HEK293 (cell line): ENCODE results near the gene GSTT2B.
"Not testable (repeated sequence)": the region's sequence is repeated elsewhere in the genome, so short reads cannot be mapped to it uniquely, and the experiment has no call there.

Source experiments
- OVOL3 ChIP-seq: fragments of 450-650 bp; formaldehyde crosslinking; IDR thresholded peaks from 2 replicates; pipeline ENCODE4 v1.5.1; 2016; ENCODE audit warnings: missing biosample characterization, missing genetic modification characterization
- SP3 ChIP-seq: fragments of 450-650 bp; formaldehyde crosslinking; IDR thresholded peaks from 2 replicates; pipeline ENCODE4 v1.5.1; 2016; ENCODE audit warnings: missing biosample characterization, missing genetic modification characterization
- ZFP41 ChIP-seq: fragments of 450-650 bp; formaldehyde crosslinking; IDR thresholded peaks from 2 replicates; pipeline ENCODE4 v1.5.1; 2016; ENCODE audit warnings: missing biosample characterization, missing genetic modification characterization, borderline replicate concordance
- ZNF266 ChIP-seq: fragments of 450-650 bp; formaldehyde crosslinking; IDR thresholded peaks from 2 replicates; pipeline ENCODE4 v1.5.1; 2016; ENCODE audit warnings: missing biosample characterization, missing genetic modification characterization, low read depth
- ZNF621 ChIP-seq: fragments of 450-650 bp; formaldehyde crosslinking; IDR thresholded peaks from 2 replicates; pipeline ENCODE4 v1.5.1; 2017; ENCODE audit warnings: missing biosample characterization, missing genetic modification characterization
- ZNF626 ChIP-seq: fragments of 450-650 bp; sonication (Bioruptor Pico); formaldehyde crosslinking; IDR thresholded peaks from 2 replicates; pipeline ENCODE4 v1.5.1; 2018; ENCODE audit warnings: missing biosample characterization, missing genetic modification characterization, inconsistent platforms
- TF ChIP-seq, protein P1 (sequence below): fragments of 450-650 bp; formaldehyde crosslinking; IDR thresholded peaks from 2 replicates; pipeline ENCODE4 v1.5.1; 2016; ENCODE audit warnings: missing biosample characterization, missing genetic modification characterization
- TF ChIP-seq, protein P2 (sequence below): IDR thresholded peaks from 2 replicates; pipeline ENCODE4 v1.6.1; 2011; ENCODE audit warnings: mild to moderate bottlenecking, low read depth, low read length, borderline replicate concordance

DNA sequence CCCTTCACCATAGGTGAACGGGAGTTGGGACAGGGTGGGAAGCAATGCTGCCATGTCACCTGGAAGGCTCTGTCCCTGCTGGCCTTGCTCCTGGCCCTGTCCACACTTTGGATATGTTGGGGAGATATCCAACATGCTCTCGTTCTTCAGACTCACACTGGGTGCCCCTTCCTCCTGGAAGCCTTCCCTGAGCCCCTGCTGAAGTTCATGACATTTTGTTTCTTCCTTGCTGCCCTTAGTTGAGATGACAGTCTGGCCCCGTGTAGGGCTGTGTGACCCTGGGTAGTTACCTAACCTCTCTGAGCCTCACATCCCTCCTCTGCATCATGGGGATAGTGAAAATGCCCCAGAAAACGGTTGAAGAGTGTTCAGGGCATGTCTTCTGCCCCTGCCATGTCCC lies 7.5 kb downstream of the GSTT2B start:
- TF ChIP-seq, protein P1, sequence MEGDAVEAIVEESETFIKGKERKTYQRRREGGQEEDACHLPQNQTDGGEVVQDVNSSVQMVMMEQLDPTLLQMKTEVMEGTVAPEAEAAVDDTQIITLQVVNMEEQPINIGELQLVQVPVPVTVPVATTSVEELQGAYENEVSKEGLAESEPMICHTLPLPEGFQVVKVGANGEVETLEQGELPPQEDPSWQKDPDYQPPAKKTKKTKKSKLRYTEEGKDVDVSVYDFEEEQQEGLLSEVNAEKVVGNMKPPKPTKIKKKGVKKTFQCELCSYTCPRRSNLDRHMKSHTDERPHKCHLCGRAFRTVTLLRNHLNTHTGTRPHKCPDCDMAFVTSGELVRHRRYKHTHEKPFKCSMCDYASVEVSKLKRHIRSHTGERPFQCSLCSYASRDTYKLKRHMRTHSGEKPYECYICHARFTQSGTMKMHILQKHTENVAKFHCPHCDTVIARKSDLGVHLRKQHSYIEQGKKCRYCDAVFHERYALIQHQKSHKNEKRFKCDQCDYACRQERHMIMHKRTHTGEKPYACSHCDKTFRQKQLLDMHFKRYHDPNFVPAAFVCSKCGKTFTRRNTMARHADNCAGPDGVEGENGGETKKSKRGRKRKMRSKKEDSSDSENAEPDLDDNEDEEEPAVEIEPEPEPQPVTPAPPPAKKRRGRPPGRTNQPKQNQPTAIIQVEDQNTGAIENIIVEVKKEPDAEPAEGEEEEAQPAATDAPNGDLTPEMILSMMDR = not testable (repeated sequence)
- not testable (repeated sequence) for TF ChIP-seq ZNF266 (tag by site-specific recombination); ZNF621; ZFP41 (tag by site-specific recombination); OVOL3; ZNF626 (tag by site-specific recombination); SP3 (tag by site-specific recombination)
- TF ChIP-seq, protein P2, sequence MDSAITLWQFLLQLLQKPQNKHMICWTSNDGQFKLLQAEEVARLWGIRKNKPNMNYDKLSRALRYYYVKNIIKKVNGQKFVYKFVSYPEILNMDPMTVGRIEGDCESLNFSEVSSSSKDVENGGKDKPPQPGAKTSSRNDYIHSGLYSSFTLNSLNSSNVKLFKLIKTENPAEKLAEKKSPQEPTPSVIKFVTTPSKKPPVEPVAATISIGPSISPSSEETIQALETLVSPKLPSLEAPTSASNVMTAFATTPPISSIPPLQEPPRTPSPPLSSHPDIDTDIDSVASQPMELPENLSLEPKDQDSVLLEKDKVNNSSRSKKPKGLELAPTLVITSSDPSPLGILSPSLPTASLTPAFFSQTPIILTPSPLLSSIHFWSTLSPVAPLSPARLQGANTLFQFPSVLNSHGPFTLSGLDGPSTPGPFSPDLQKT = not testable (repeated sequence)
